Erythroblast (primary cell): Measurements from ENCODE around the gene CD300E.

Experiments
- GATA1 ChIP-seq: IDR thresholded peaks from 2 replicates; pipeline ENCODE4 v1.6.1; 2011; ENCODE audit warnings: low read depth, mild to moderate bottlenecking, control low read depth, low read length, moderate library complexity
- POLR2A ChIP-seq: IDR thresholded peaks from 2 replicates; pipeline ENCODE4 v1.6.1; 2011; ENCODE audit warnings: mild to moderate bottlenecking, low read length

GRCh38 chr17:74642995-74643394 is 19.5 kb upstream of the CD300E start:
- TF ChIP-seq POLR2A, result no peak
- TF ChIP-seq GATA1, result no peak
